K562 (cell line): ENCODE measurements around the gene DAW1. TPM values are rescaled to one million over a fixed set of nuclear protein-coding genes. Genes with fewer than 3 reads are reported as not detected.

Experiments used
- ATAC-seq: fragments of 200-7000 bp; cut with Tn5 transposase; 3 replicates; pipeline ENCODE4 v1.9.1; 2020; ENCODE audit warnings: moderate library complexity
- BruUV-seq: library from RNA; stranded (reverse); fragments of 400-500 nt; replicated peaks from 2 replicates; lab custom pipeline; 2021; lab: Mats Ljungman, UMichigan
- CTCF ChIA-PET: fragments of 300-600 bp; formaldehyde crosslinking; extraction: SDS; loops from one replicate; lab custom pipeline; 2021; ENCODE audit warnings: low intra/inter-chr PET ratio; lab: Yijun Ruan, JAX
- POLR2A ChIA-PET: fragments of 300-600, 350-650 bp; sonication (Branson Sonifier 250); formaldehyde crosslinking; extraction: SDS; loops from one replicate; lab custom pipeline; 2021; ENCODE audit warnings: antibody characterized with exemption, inconsistent platforms; lab: Yijun Ruan, JAX
- DNase-seq, 4 experiments: peaks; one replicate each; pipeline versions ENCODE4 v3.0.0 to v3.0.0-alpha.2; 2011 to 2018; ENCODE audit warnings: low spot score in 3 of 4, mixed read lengths in 3 of 4; ENCODE audit errors: extremely low read depth in 1 of 4
- FAIRE-seq: peaks from 2 replicates; lab custom pipeline; 2011; peaks lifted over from hg19 to GRCh38; lab: Jason Lieb, UNC
- H2AFZ ChIP-seq: 2 replicates; pipeline ENCODE4 v1.6.0; 2011; ENCODE audit warnings: low read depth, low read length, control low read depth, inconsistent platforms
- H3K27ac ChIP-seq: fragments of 200-600 bp; 3 replicates; pipeline ENCODE4 v1.8.0; 2011; ENCODE audit warnings: low read depth, mild to moderate bottlenecking, control low read depth, inconsistent platforms, low read length, moderate library complexity, mixed read lengths; ENCODE audit errors: extremely low read depth
- H3K27me3 ChIP-seq, 2 experiments: fragments of 300-600 bp in 1 of 2; 2 replicates in 1 of 2; 3 replicates in 1 of 2; pipeline versions ENCODE4 v1.6.0 to v1.8.0; 2011; ENCODE audit warnings: inconsistent platforms in 2 of 2, low read length in 2 of 2, mild to moderate bottlenecking in 1 of 2, mixed read lengths in 1 of 2, moderate library complexity in 1 of 2; ENCODE audit not compliant: control insufficient read depth in 2 of 2, insufficient read depth in 2 of 2
- H3K36me3 ChIP-seq: fragments of 300-600 bp; 3 replicates; pipeline ENCODE4 v1.8.0; 2011; ENCODE audit warnings: mild to moderate bottlenecking, low read length, inconsistent platforms; ENCODE audit not compliant: control insufficient read depth, insufficient read depth
- H3K4me1 ChIP-seq, 2 experiments: fragments of 200-600 bp in 1 of 2; replicated peaks in 1 of 2; 2 replicates in 1 of 2; 3 replicates in 1 of 2; pipeline versions ENCODE4 v1.5.1 to v1.8.0; 2011; ENCODE audit warnings: inconsistent platforms in 2 of 2, low read length in 2 of 2, mild to moderate bottlenecking in 1 of 2, mixed read lengths in 1 of 2, moderate library complexity in 1 of 2; ENCODE audit not compliant: control insufficient read depth in 2 of 2, insufficient read depth in 2 of 2
- H3K4me2 ChIP-seq: 2 replicates; pipeline ENCODE4 v1.6.1; 2011; ENCODE audit warnings: low read length, control low read depth, inconsistent platforms, mixed read lengths; ENCODE audit not compliant: insufficient read depth
- H3K4me3 ChIP-seq: fragments of 200-600 bp; sonication (generic), shearing (Covaris generic); 2 replicates; pipeline ENCODE4 v1.5.1; 2016; ENCODE audit warnings: control low read depth, inconsistent platforms
- H3K79me2 ChIP-seq: fragments of 200-600 bp; 3 replicates; pipeline ENCODE4 v1.8.0; 2011; ENCODE audit warnings: low read length, inconsistent platforms; ENCODE audit not compliant: control insufficient read depth, insufficient read depth
- H3K9ac ChIP-seq, 2 experiments: 2 replicates each; pipeline versions ENCODE4 v1.6.0 to v1.6.1; 2011; ENCODE audit warnings: low read depth in 2 of 2, low read length in 2 of 2, control low read depth in 1 of 2, inconsistent platforms in 1 of 2, mild to moderate bottlenecking in 1 of 2, mixed read lengths in 1 of 2; ENCODE audit not compliant: insufficient read depth in 1 of 2
- H3K9me1 ChIP-seq: one replicate; pipeline ENCODE4 v1.6.0; 2011; ENCODE audit warnings: inconsistent platforms, mild to moderate bottlenecking, low read length, moderate library complexity; ENCODE audit not compliant: control insufficient read depth, insufficient read depth
- H3K9me3 ChIP-seq: replicated peaks from 2 replicates; pipeline ENCODE4 v1.5.1; 2011; ENCODE audit warnings: low read depth, low read length, inconsistent platforms; ENCODE audit not compliant: control insufficient read depth, insufficient read depth
- H4K20me1 ChIP-seq: replicated peaks from 2 replicates; pipeline ENCODE4 v1.6.1; 2011; ENCODE audit warnings: low read length, inconsistent platforms, mixed read lengths; ENCODE audit not compliant: control insufficient read depth, insufficient read depth
- ELK1 ChIP-seq: sonication (generic); formaldehyde crosslinking; IDR thresholded peaks from 2 replicates; pipeline ENCODE4 v1.8.1; 2022; ENCODE audit warnings: missing genetic modification reagents
- ESRRA ChIP-seq: fragments of 450-650 bp; IDR thresholded peaks from 2 replicates; pipeline ENCODE4 v1.6.1; 2014; ENCODE audit warnings: low read depth, mild to moderate bottlenecking, moderate library complexity, borderline replicate concordance
- GTF2E2 ChIP-seq: fragments of 200-800 bp; sonication (Bioruptor generic); IDR thresholded peaks from 2 replicates; pipeline ENCODE4 v1.6.1; 2016; ENCODE audit warnings: missing genetic modification characterization, missing compliant biosample characterization
- HMBOX1 ChIP-seq: sonication (generic); IDR thresholded peaks from 2 replicates; pipeline ENCODE4 v1.6.1; 2016
- MBD2 ChIP-seq: sonication (generic); IDR thresholded peaks from 2 replicates; pipeline ENCODE4 v1.6.1; 2016; ENCODE audit warnings: low read depth, borderline replicate concordance
- MTA1 ChIP-seq: fragments of 450-650 bp; IDR thresholded peaks from 2 replicates; pipeline ENCODE4 v1.6.1; 2017; ENCODE audit warnings: borderline replicate concordance
- MXI1 ChIP-seq: IDR thresholded peaks from 2 replicates; pipeline ENCODE4 v1.6.1; 2011; ENCODE audit warnings: low read depth, mild to moderate bottlenecking, improper control_type of control experiment, low read length
- TFAP4 ChIP-seq: sonication (generic); formaldehyde crosslinking; IDR thresholded peaks from 2 replicates; pipeline ENCODE4 v1.8.0; 2022; ENCODE audit warnings: missing genetic modification reagents, mild to moderate bottlenecking, moderate library complexity, borderline replicate concordance
- ZBTB9 ChIP-seq: fragments of 450-650 bp; formaldehyde crosslinking; IDR thresholded peaks from 2 replicates; pipeline ENCODE4 v1.4.0; 2020; ENCODE audit warnings: mild to moderate bottlenecking, moderate library complexity
- ZNF140 ChIP-seq: fragments of 250-450 bp; sonication (Bioruptor Pico); IDR thresholded peaks from 2 replicates; pipeline ENCODE4 v1.8.0; 2021; ENCODE audit warnings: moderate library complexity, mild to moderate bottlenecking, inconsistent platforms
- WGBS: fragments of 100-300 bp; shearing (Covaris generic); methylation state at CpG from one replicate; pipeline ENCODE4 v1.1.6; 2016; ENCODE audit warnings: low coverage, mixed read lengths; ENCODE audit not compliant: insufficient coverage; ENCODE audit errors: missing lambda C conversion rate; 5-methylcytosine and 5-hydroxymethylcytosine counted together
- in situ Hi-C: fragments of 300-500 bp; cut with MboI; formaldehyde crosslinking; loops from 4 replicates; pipeline ENCODE4 v1.15.0; 2018; ENCODE audit warnings: inconsistent platforms, mixed read lengths
- intact Hi-C: fragments of 100-400 bp; cut with micrococcal nuclease; formaldehyde crosslinking; loops from 2 replicates; pipeline ENCODE4 v1.14.2; 2022
- polyA plus RNA-seq, 8 experiments: library from polyadenylated mRNA; depleted of rRNA in 4 of 8; stranded (reverse) in 5 of 8; unstranded in 3 of 8; fragments of >200 nt; fragmentation: Nextera tagmentation in 2 of 8; fragmentation: Illumina TruSeq in 1 of 8; extraction: Ambion mirVana in 2 of 8; extraction: Trizol in 1 of 8; gene quantifications; 2 replicates each; pipeline versions ENCODE4 v1.2.1 to v1.2.3, GENCODE V29; 2011 to 2014; ENCODE audit warnings: inconsistent platforms in 1 of 8, missing spikeins in 1 of 8
- total RNA-seq, 7 experiments: library from RNA; depleted of rRNA in 6 of 7; stranded (reverse); fragments of >200 nt in 6 of 7; fragmentation: Illumina TruSeq in 2 of 7; extraction: Trizol in 2 of 7; gene quantifications; 2 replicates each; pipeline versions ENCODE4 v1.2.1 to v1.2.3, GENCODE V29; 2011 to 2021; ENCODE audit warnings: low replicate concordance in 1 of 7
- TF ChIP-seq, protein P1 (sequence below): fragments of 450-650 bp; IDR thresholded peaks from 2 replicates; pipeline ENCODE4 v1.6.1; 2016; ENCODE audit warnings: missing biosample characterization, missing genetic modification characterization
- TF ChIP-seq, protein P2 (sequence below): fragments of 250-450 bp; sonication (Bioruptor Pico); IDR thresholded peaks from 2 replicates; pipeline ENCODE4 v1.8.0; 2021; ENCODE audit warnings: moderate library complexity, mild to moderate bottlenecking, inconsistent platforms
- TF ChIP-seq, protein P3 (sequence below): fragments of 450-650 bp; formaldehyde crosslinking; IDR thresholded peaks from 2 replicates; pipeline ENCODE4 v1.4.0; 2022; ENCODE audit warnings: mild to moderate bottlenecking, moderate library complexity

Gene DAW1
- total and polyA plus RNA-seq, 9 of the 15 experiments (the other 6 are each of a cell fraction or from before 2014, with no cell fraction given), result not detected

GRCh38 chr2:227829337-227829736 is 42.1 kb upstream of the DAW1 start (continued):
- no peak for TF ChIP-seq ZBTB9
- no peak for TF ChIP-seq MBD2

DNA sequence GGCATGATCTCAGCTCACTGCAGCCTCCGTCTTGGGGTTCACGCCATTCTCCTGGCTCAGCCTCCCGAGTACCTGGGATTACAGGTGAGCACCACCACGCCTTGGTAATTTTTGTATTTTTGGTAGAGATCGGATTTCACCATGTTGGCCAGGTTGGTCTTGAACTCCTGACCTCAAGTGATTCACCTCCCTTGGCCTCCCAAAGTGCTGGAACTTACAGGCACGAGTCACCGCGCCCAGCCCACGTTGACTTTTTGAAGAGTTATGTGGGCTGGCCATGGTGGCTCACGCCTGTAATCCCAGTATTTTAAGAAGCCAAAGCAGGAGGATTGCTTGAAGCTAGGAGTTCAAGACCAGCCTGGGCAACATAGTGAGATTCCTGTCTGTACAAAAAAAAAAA is 37.0 kb upstream of the DAW1 start:
- no peak overlapping the region for H3K4me2 ChIP-seq
- no peaks in the 10 kb centered on the region for H3K36me3 ChIP-seq
- no peak overlapping the region for H3K4me3 ChIP-seq
- H3K27me3 ChIP-seq, result no peaks in the 10 kb centered on the region
- no peaks in the 10 kb centered on the region for H3K9me3 ChIP-seq
- ChIA-PET POLR2A (no interaction called here), CTCF (interaction anchor here (0.6 kb wide), 1 partner anchor 27 kb away, joined by 3 read pairs; no protein-coding TSS in a partner anchor)
- no peak overlapping the region for H3K9ac ChIP-seq
- no peak overlapping the region for H2AFZ ChIP-seq
- BruUV-seq, result no TSS peak
- WGBS, result 1% methylated on average over 10 of the region's 10 CpGs
- no peaks in the 10 kb centered on the region for H4K20me1 ChIP-seq
- ATAC-seq (no peak), FAIRE-seq (no peak), DNase-seq (no peak)
- no peaks in the 10 kb centered on the region for H3K79me2 ChIP-seq
- no peaks in the 10 kb centered on the region for H3K4me1 ChIP-seq
- no peaks in the 10 kb centered on the region for H3K9me1 ChIP-seq
- intact Hi-C loops (no loop called here), in situ Hi-C loops (no loop called here)
- no peak overlapping the region for H3K27ac ChIP-seq
- TF ChIP-seq, protein P1, sequence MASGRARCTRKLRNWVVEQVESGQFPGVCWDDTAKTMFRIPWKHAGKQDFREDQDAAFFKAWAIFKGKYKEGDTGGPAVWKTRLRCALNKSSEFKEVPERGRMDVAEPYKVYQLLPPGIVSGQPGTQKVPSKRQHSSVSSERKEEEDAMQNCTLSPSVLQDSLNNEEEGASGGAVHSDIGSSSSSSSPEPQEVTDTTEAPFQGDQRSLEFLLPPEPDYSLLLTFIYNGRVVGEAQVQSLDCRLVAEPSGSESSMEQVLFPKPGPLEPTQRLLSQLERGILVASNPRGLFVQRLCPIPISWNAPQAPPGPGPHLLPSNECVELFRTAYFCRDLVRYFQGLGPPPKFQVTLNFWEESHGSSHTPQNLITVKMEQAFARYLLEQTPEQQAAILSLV (tag), result no peak
- TF ChIP-seq MTA1, result no peak
- TF ChIP-seq ESRRA, result no peak
- no peak for TF ChIP-seq TFAP4
- no peak for TF ChIP-seq ZNF140 (CRISPR knock-in tag)
- TF ChIP-seq, protein P2, sequence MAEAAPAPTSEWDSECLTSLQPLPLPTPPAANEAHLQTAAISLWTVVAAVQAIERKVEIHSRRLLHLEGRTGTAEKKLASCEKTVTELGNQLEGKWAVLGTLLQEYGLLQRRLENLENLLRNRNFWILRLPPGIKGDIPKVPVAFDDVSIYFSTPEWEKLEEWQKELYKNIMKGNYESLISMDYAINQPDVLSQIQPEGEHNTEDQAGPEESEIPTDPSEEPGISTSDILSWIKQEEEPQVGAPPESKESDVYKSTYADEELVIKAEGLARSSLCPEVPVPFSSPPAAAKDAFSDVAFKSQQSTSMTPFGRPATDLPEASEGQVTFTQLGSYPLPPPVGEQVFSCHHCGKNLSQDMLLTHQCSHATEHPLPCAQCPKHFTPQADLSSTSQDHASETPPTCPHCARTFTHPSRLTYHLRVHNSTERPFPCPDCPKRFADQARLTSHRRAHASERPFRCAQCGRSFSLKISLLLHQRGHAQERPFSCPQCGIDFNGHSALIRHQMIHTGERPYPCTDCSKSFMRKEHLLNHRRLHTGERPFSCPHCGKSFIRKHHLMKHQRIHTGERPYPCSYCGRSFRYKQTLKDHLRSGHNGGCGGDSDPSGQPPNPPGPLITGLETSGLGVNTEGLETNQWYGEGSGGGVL, result no peak
- no peak for TF ChIP-seq ELK1
- TF ChIP-seq GTF2E2 (tag), result no peak
- TF ChIP-seq, protein P3, sequence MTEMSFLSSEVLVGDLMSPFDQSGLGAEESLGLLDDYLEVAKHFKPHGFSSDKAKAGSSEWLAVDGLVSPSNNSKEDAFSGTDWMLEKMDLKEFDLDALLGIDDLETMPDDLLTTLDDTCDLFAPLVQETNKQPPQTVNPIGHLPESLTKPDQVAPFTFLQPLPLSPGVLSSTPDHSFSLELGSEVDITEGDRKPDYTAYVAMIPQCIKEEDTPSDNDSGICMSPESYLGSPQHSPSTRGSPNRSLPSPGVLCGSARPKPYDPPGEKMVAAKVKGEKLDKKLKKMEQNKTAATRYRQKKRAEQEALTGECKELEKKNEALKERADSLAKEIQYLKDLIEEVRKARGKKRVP (CRISPR knock-in tag), result no peak
- TF ChIP-seq MXI1, result no peak
- no peak for TF ChIP-seq HMBOX1
